ENCODE measurements around the gene TBCD.

TBCD gene

GRCh38 chr17:82859431-82860403 is 107.9 kb downstream of the TBCD start:
- H3K27ac ChIP-seq (ENCODE audit: low read depth, low read length): no peak overlapping the region
- H3K36me3 ChIP-seq (ENCODE audit: insufficient read depth, low read length): no peaks in the 10 kb centered on the region
- H3K9me3 ChIP-seq (ENCODE audit: low read length): no peaks in the 10 kb centered on the region
- H3K9ac ChIP-seq (ENCODE audit: low read length): no peak overlapping the region
- peaks cover 11% of the 10 kb centered on the region for H3K4me1 ChIP-seq (ENCODE audit: insufficient read depth, low read length)
- H3K4me3 ChIP-seq (ENCODE audit: low read depth in 1 of 2, low read length in 2 of 2): no peak overlapping the region
- no peaks in the 10 kb centered on the region for H3K27me3 ChIP-seq (ENCODE audit: control insufficient read depth in 1 of 2, insufficient read depth in 2 of 2, low read length in 2 of 2)

- H3K27me3 ChIP-seq (ENCODE audit: control insufficient read depth in 1 of 2, insufficient read depth in 2 of 2, low read length in 2 of 2): no peaks in the 10 kb centered on the region
- no peaks in the 10 kb centered on the region for H3K9me3 ChIP-seq (ENCODE audit: low read length)
- H3K9ac ChIP-seq (ENCODE audit: low read length): no peak overlapping the region
- H3K27ac ChIP-seq (ENCODE audit: low read depth, low read length): no peak overlapping the region
- peaks cover 11% of the 10 kb centered on the region for H3K4me1 ChIP-seq (ENCODE audit: insufficient read depth, low read length)
- H3K4me3 ChIP-seq (ENCODE audit: low read depth in 1 of 2, low read length in 2 of 2): no peak overlapping the region
- H3K36me3 ChIP-seq (ENCODE audit: insufficient read depth, low read length): no peaks in the 10 kb centered on the region
These were observed 108.9 kb downstream of the TBCD start for GRCh38 chr17:82860606-82861392.

- Histone ChIP-seq H3K27ac (ENCODE audit: low read depth, low read length) (no peak overlapping the region), H3K9ac (ENCODE audit: low read length) (no peak overlapping the region)
These were observed 109.5 kb downstream of the TBCD start for GRCh38 chr17:82861393-82861775.

GRCh38 chr17:82862191-82862590 is 110.3 kb downstream of the TBCD start:
- no peaks in the 10 kb centered on the region for H3K36me3 ChIP-seq (ENCODE audit: insufficient read depth, low read length)
- H3K4me3 ChIP-seq (ENCODE audit: low read depth in 1 of 2, low read length in 2 of 2): no peak overlapping the region
- H3K27ac ChIP-seq (ENCODE audit: low read depth, low read length): no peak overlapping the region
- H3K9me3 ChIP-seq (ENCODE audit: low read length): no peaks in the 10 kb centered on the region
- H3K9ac ChIP-seq (ENCODE audit: low read length): no peak overlapping the region
- no peaks in the 10 kb centered on the region for H3K27me3 ChIP-seq (ENCODE audit: control insufficient read depth in 1 of 2, insufficient read depth in 2 of 2, low read length in 2 of 2)
- peaks cover 11% of the 10 kb centered on the region for H3K4me1 ChIP-seq (ENCODE audit: insufficient read depth, low read length)

More at GRCh38 chr17:82861393-82861775, 109.5 kb downstream of the TBCD start:
- H3K36me3 ChIP-seq (ENCODE audit: insufficient read depth, low read length): no peaks in the 10 kb centered on the region
- H3K4me1 ChIP-seq (ENCODE audit: insufficient read depth, low read length): peaks cover 11% of the 10 kb centered on the region
- H3K4me3 ChIP-seq (ENCODE audit: low read depth in 1 of 2, low read length in 2 of 2): no peak overlapping the region
- no peaks in the 10 kb centered on the region for H3K9me3 ChIP-seq (ENCODE audit: low read length)
- no peaks in the 10 kb centered on the region for H3K27me3 ChIP-seq (ENCODE audit: control insufficient read depth in 1 of 2, insufficient read depth in 2 of 2, low read length in 2 of 2)

- H3K36me3 ChIP-seq (ENCODE audit: insufficient read depth, low read length): no peaks in the 10 kb centered on the region
- peaks cover 11% of the 10 kb centered on the region for H3K4me1 ChIP-seq (ENCODE audit: insufficient read depth, low read length)
These were observed 111.0 kb downstream of the TBCD start for GRCh38 chr17:82862737-82863382.

GRCh38 chr17:82863383-82863940 is 111.6 kb downstream of the TBCD start:
- peaks cover 11% of the 10 kb centered on the region for H3K4me1 ChIP-seq (ENCODE audit: insufficient read depth, low read length)
- H3K4me3 ChIP-seq (ENCODE audit: low read depth in 1 of 2, low read length in 2 of 2): no peak overlapping the region
- no peak overlapping the region for H3K9ac ChIP-seq (ENCODE audit: low read length)

More at GRCh38 chr17:82862737-82863382, 111.0 kb downstream of the TBCD start:
- H3K27ac ChIP-seq (ENCODE audit: low read depth, low read length): no peak overlapping the region
- no peak overlapping the region for H3K9ac ChIP-seq (ENCODE audit: low read length)
- H3K4me3 ChIP-seq (ENCODE audit: low read depth in 1 of 2, low read length in 2 of 2): no peak overlapping the region
- no peaks in the 10 kb centered on the region for H3K9me3 ChIP-seq (ENCODE audit: low read length)
- no peaks in the 10 kb centered on the region for H3K27me3 ChIP-seq (ENCODE audit: control insufficient read depth in 1 of 2, insufficient read depth in 2 of 2, low read length in 2 of 2)

GRCh38 chr17:82863941-82864712 is 112.3 kb downstream of the TBCD start:
- no peaks in the 10 kb centered on the region for H3K9me3 ChIP-seq (ENCODE audit: low read length)
- H3K27me3 ChIP-seq (ENCODE audit: control insufficient read depth in 1 of 2, insufficient read depth in 2 of 2, low read length in 2 of 2): no peaks in the 10 kb centered on the region
- H3K4me1 ChIP-seq (ENCODE audit: insufficient read depth, low read length): peaks cover 11% of the 10 kb centered on the region
- no peaks in the 10 kb centered on the region for H3K36me3 ChIP-seq (ENCODE audit: insufficient read depth, low read length)
- no peak overlapping the region for H3K9ac ChIP-seq (ENCODE audit: low read length)
- H3K4me3 ChIP-seq (ENCODE audit: low read depth in 1 of 2, low read length in 2 of 2): no peak overlapping the region
- H3K27ac ChIP-seq (ENCODE audit: low read depth, low read length): no peak overlapping the region

More at GRCh38 chr17:82863383-82863940, 111.6 kb downstream of the TBCD start:
- Histone ChIP-seq H3K27ac (ENCODE audit: low read depth, low read length) (no peak overlapping the region), H3K36me3 (ENCODE audit: insufficient read depth, low read length) (no peaks in the 10 kb centered on the region), H3K9me3 (ENCODE audit: low read length) (no peaks in the 10 kb centered on the region), H3K27me3 (ENCODE audit: control insufficient read depth in 1 of 2, insufficient read depth in 2 of 2, low read length in 2 of 2) (no peaks in the 10 kb centered on the region)

- Histone ChIP-seq H3K4me3 (ENCODE audit: low read depth in 1 of 2, low read length in 2 of 2) (no peak overlapping the region), H3K9me3 (ENCODE audit: low read length) (no peaks in the 10 kb centered on the region), H3K36me3 (ENCODE audit: insufficient read depth, low read length) (no peaks in the 10 kb centered on the region), H3K4me1 (ENCODE audit: insufficient read depth, low read length) (peaks cover 11% of the 10 kb centered on the region), H3K27ac (ENCODE audit: low read depth, low read length) (no peak overlapping the region), H3K27me3 (ENCODE audit: control insufficient read depth in 1 of 2, insufficient read depth in 2 of 2, low read length in 2 of 2) (no peaks in the 10 kb centered on the region), H3K9ac (ENCODE audit: low read length) (no peak overlapping the region)
These were observed 112.9 kb downstream of the TBCD start for GRCh38 chr17:82864713-82865248.

GRCh38 chr17:82865274-82865673 is 113.4 kb downstream of the TBCD start:
- no peak overlapping the region for H3K4me3 ChIP-seq (ENCODE audit: low read depth in 1 of 2, low read length in 2 of 2)
- H3K36me3 ChIP-seq (ENCODE audit: insufficient read depth, low read length): peaks cover 3% of the 10 kb centered on the region
- no peaks in the 10 kb centered on the region for H3K9me3 ChIP-seq (ENCODE audit: low read length)
- no peak overlapping the region for H3K27ac ChIP-seq (ENCODE audit: low read depth, low read length)
- no peaks in the 10 kb centered on the region for H3K27me3 ChIP-seq (ENCODE audit: control insufficient read depth in 1 of 2, insufficient read depth in 2 of 2, low read length in 2 of 2)
- H3K4me1 ChIP-seq (ENCODE audit: insufficient read depth, low read length): peaks cover 11% of the 10 kb centered on the region
- no peak overlapping the region for H3K9ac ChIP-seq (ENCODE audit: low read length)

GRCh38 chr17:82865774-82866395 is 114.0 kb downstream of the TBCD start:
- H3K9ac ChIP-seq (ENCODE audit: low read length): no peak overlapping the region
- H3K9me3 ChIP-seq (ENCODE audit: low read length): no peaks in the 10 kb centered on the region
- H3K27me3 ChIP-seq (ENCODE audit: control insufficient read depth in 1 of 2, insufficient read depth in 2 of 2, low read length in 2 of 2): no peaks in the 10 kb centered on the region
- peaks cover 11% of the 10 kb centered on the region for H3K4me1 ChIP-seq (ENCODE audit: insufficient read depth, low read length)
- H3K4me3 ChIP-seq (ENCODE audit: low read depth in 1 of 2, low read length in 2 of 2): no peak overlapping the region
- H3K36me3 ChIP-seq (ENCODE audit: insufficient read depth, low read length): peaks cover 9% of the 10 kb centered on the region
- H3K27ac ChIP-seq (ENCODE audit: low read depth, low read length): no peak overlapping the region
